SK-N-SH (cell line): ENCODE data around the gene CHID1. TPM values are rescaled to one million over a fixed set of nuclear protein-coding genes. Genes with fewer than 3 reads are reported as not detected.

Source experiments
- CTCF ChIA-PET: fragments of 300-600, 350-600 bp; formaldehyde crosslinking; extraction: SDS; loops from one replicate; lab custom pipeline; 2021; lab: Yijun Ruan, JAX
- POLR2A ChIA-PET: fragments of 350-600 bp; sonication (Branson Sonifier 250); formaldehyde crosslinking; extraction: SDS; loops from one replicate; lab custom pipeline; 2020; ENCODE audit warnings: antibody characterized with exemption, inconsistent platforms; lab: Yijun Ruan, JAX
- DNase-seq: peaks from one replicate; pipeline ENCODE4 v3.0.0; 2012
- H2AFZ ChIP-seq: fragments of 200-600 bp; sonication (generic); 2 replicates; pipeline ENCODE4 v1.8.1; 2016; ENCODE audit warnings: antibody characterized with exemption, mild to moderate bottlenecking, low read depth
- H3F3A ChIP-seq: fragments of 200-600 bp; sonication (generic); replicated peaks from 2 replicates; pipeline ENCODE3; 2016; ENCODE audit warnings: antibody characterized with exemption, mild to moderate bottlenecking; ENCODE audit not compliant: insufficient read depth
- H3K27ac ChIP-seq, 2 experiments: fragments of 200-500 bp in 1 of 2; fragments of 200-600 bp in 1 of 2; sonication (Bioruptor generic) in 1 of 2; sonication (generic), shearing (Covaris generic) in 1 of 2; 2 replicates each; pipeline versions ENCODE4 v1.5.1 to v1.6.1; 2014 to 2016; ENCODE audit warnings: low read depth in 2 of 2, inconsistent platforms in 1 of 2, low read length in 1 of 2, mild to moderate bottlenecking in 1 of 2, mixed read lengths in 1 of 2
- H3K27me3 ChIP-seq: fragments of 200-600 bp; sonication (generic), shearing (Covaris generic); 2 replicates; pipeline ENCODE4 v1.6.1; 2016; ENCODE audit warnings: mixed run types; ENCODE audit not compliant: insufficient read depth
- H3K36me3 ChIP-seq, 2 experiments: fragments of 200-500 bp in 1 of 2; fragments of 200-600 bp in 1 of 2; sonication (Bioruptor generic) in 1 of 2; sonication (generic) in 1 of 2; replicated peaks in 1 of 2; 2 replicates each; pipeline versions ENCODE3 to v1.5.1; 2014 to 2016; ENCODE audit warnings: low read length in 1 of 2, mild to moderate bottlenecking in 1 of 2; ENCODE audit not compliant: insufficient read depth in 2 of 2, control insufficient read depth in 1 of 2
- H3K4me1 ChIP-seq, 2 experiments: fragments of 200-500 bp in 1 of 2; fragments of 200-600 bp in 1 of 2; sonication (Bioruptor generic) in 1 of 2; sonication (generic), shearing (Covaris generic) in 1 of 2; 2 replicates each; pipeline versions ENCODE4 v1.5.1 to v1.6.1; 2014 to 2016; ENCODE audit warnings: low read depth in 1 of 2, low read length in 1 of 2, mixed run types in 1 of 2; ENCODE audit not compliant: insufficient read depth in 2 of 2, control insufficient read depth in 1 of 2
- H3K4me2 ChIP-seq: fragments of 200-600 bp; sonication (generic), shearing (Covaris generic); 2 replicates; pipeline ENCODE4 v1.6.1; 2017; ENCODE audit warnings: mixed run types
- H3K4me3 ChIP-seq, 2 experiments: fragments of 200-500 bp in 1 of 2; fragments of 200-600 bp in 1 of 2; sonication (Bioruptor generic) in 1 of 2; sonication (generic), shearing (Covaris generic) in 1 of 2; 2 replicates each; pipeline versions ENCODE4 v1.5.1 to v1.8.1; 2014 to 2016; ENCODE audit warnings: low read depth in 2 of 2, inconsistent platforms in 1 of 2, low read length in 1 of 2, mild to moderate bottlenecking in 1 of 2, mixed read lengths in 1 of 2, moderate library complexity in 1 of 2
- H3K79me2 ChIP-seq: fragments of 200-600 bp; sonication (generic); 2 replicates; pipeline ENCODE4 v1.8.1; 2017; ENCODE audit warnings: mild to moderate bottlenecking; ENCODE audit not compliant: insufficient read depth
- H3K9ac ChIP-seq: fragments of 200-600 bp; sonication (generic); 2 replicates; pipeline ENCODE4 v1.6.1; 2017; ENCODE audit warnings: mixed run types
- H3K9me2 ChIP-seq: fragments of 200-600 bp; sonication (generic); 2 replicates; pipeline ENCODE4 v1.6.1; 2017; ENCODE audit warnings: mixed run types
- H3K9me3 ChIP-seq: fragments of 200-600 bp; sonication (generic); 2 replicates; pipeline ENCODE4 v1.6.1; 2017; ENCODE audit warnings: mixed run types, mild to moderate bottlenecking, moderate library complexity
- H4K20me1 ChIP-seq: fragments of 200-600 bp; sonication (generic); 2 replicates; pipeline ENCODE4 v1.6.1; 2017; ENCODE audit warnings: mild to moderate bottlenecking, mixed run types; ENCODE audit not compliant: insufficient read depth
- EZH2phosphoT487 ChIP-seq: fragments of 200-600 bp; sonication (generic); IDR thresholded peaks from 2 replicates; pipeline ENCODE4 v1.6.1; 2017; ENCODE audit warnings: low read depth, mixed run types, mild to moderate bottlenecking, antibody characterized with exemption, moderate library complexity, borderline replicate concordance
- FOSL2 ChIP-seq: IDR thresholded peaks from 2 replicates; pipeline ENCODE4 v1.4.0; 2012; ENCODE audit warnings: low read depth, mild to moderate bottlenecking, moderate library complexity, borderline replicate concordance
- FOXJ3 ChIP-seq: sonication (generic); formaldehyde crosslinking; IDR thresholded peaks from 2 replicates; pipeline ENCODE4 v1.5.1; 2020; ENCODE audit warnings: mild to moderate bottlenecking, missing genetic modification reagents
- FOXM1 ChIP-seq: IDR thresholded peaks from 2 replicates; pipeline ENCODE4 v1.4.0; 2012; ENCODE audit warnings: low read depth, mild to moderate bottlenecking
- MEF2A ChIP-seq: IDR thresholded peaks from 2 replicates; pipeline ENCODE4 v1.4.0; 2012; ENCODE audit warnings: low read depth, borderline replicate concordance
- MXI1 ChIP-seq: IDR thresholded peaks from 2 replicates; pipeline ENCODE4 v1.6.1; 2012; ENCODE audit warnings: mild to moderate bottlenecking, low read depth, low read length, improper control_type of control experiment
- RAD21 ChIP-seq: IDR thresholded peaks from 2 replicates; pipeline ENCODE4 v1.6.1; 2012; ENCODE audit warnings: mild to moderate bottlenecking, low read length
- SMC3 ChIP-seq: IDR thresholded peaks from 2 replicates; pipeline ENCODE4 v1.6.1; 2012; ENCODE audit warnings: low read depth, low read length, improper control_type of control experiment
- TCF12 ChIP-seq: IDR thresholded peaks from 2 replicates; pipeline ENCODE4 v1.4.0; 2012
- TEAD4 ChIP-seq: IDR thresholded peaks from 2 replicates; pipeline ENCODE4 v1.4.0; 2012; ENCODE audit warnings: mild to moderate bottlenecking, borderline replicate concordance; ENCODE audit not compliant: insufficient read depth
- WGBS: methylation state at CpG from one replicate; pipeline ENCODE4 v1.1.6; 2017; ENCODE audit warnings: low lambda C conversion rate; 5-methylcytosine and 5-hydroxymethylcytosine counted together
- polyA plus RNA-seq, 3 experiments: library from polyadenylated mRNA; depleted of rRNA; stranded (reverse); fragments of >200 nt; gene quantifications; 2 replicates each; pipeline ENCODE4 v1.2.3, GENCODE V29; 2012
- TF ChIP-seq, protein P1 (sequence below): fragments of 200-600 bp; sonication (generic); IDR thresholded peaks from 2 replicates; pipeline ENCODE4 v1.6.1; 2017; ENCODE audit warnings: antibody characterized with exemption, mild to moderate bottlenecking, moderate library complexity
- TF ChIP-seq, protein P2 (sequence below): fragments of 150-350 bp; IDR thresholded peaks from 2 replicates; pipeline ENCODE4 v1.6.1; 2016; ENCODE audit warnings: mild to moderate bottlenecking, low read depth, low read length

CHID1 gene
- polyA plus RNA-seq, 1 of the 3 experiments (the other 2 are of a cell fraction), result 231 TPM

DNA sequence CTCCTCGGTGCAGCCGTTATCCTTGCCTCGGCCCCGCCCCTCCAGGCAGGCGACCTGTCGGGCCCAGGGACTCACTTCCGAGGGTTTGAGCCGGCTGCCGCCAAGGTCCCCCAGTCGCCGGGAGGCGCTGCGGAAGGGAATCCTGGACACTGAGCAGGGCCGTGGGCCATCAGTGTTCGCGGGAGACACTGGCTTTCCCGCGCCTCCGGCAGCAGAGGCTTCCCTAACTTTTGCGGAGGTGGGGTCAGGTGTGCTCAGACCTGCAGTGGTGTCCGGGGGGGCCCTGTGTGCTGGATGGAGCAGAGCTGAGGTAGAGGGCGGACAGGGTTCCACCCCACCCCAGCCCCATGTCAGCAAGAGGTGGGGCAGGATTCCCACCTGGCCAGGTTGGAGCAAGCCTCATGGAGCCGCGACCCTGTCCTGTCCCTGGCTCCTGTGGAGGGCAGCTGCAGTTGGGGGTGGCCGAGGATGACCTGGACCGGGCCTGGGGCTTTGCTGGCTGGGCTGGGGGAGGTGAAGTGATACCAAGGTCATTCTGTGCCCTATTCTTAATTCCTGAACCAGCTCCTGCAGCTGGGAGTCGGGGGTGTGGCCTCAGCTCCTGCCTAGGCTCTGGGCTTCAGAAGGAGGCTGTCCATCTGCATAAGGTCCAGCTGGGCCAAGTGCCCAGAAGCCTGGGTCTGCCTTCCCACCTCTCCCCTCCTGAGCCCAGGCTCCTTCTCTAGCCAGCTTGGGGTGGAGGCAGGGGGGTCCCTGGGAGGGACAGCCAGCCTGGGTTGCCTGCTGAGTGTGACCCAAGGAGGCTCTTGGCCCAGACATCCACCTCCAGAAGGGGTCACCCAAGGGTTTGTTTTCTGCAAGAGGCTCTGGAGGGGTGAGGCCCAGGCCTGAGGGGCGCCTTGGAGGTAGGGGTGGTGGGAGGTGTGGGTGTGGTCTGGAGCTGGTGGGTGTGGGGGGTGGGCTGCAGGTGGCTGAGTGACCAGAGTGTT is 59.5 kb downstream of the CHID1 start:
- DNase-seq, result peak; percentile 69
- H2AFZ ChIP-seq, result no peak overlapping the region
- H3K4me3 ChIP-seq, result peak overlapping the region; percentile 43 to 51; a peak in 3 of 4 replicates
- CTCF ChIA-PET, result interaction anchor here (0.7 to 2.2 kb wide), 13 partner anchors 9 to 202 kb away, joined by 3 to 24 read pairs (median 4); partner anchors contain the start of gene AP2A2
- H4K20me1 ChIP-seq, result peaks cover 72% of the 10 kb centered on the region
- POLR2A ChIA-PET, result interaction anchor here (0.8 kb wide), 1 partner anchor 9 kb away, joined by 3 read pairs; no protein-coding TSS in a partner anchor
- WGBS, result 68% methylated on average over 13 of the region's 28 CpGs
- no peaks in the 10 kb centered on the region for H3K27me3 ChIP-seq
- H3K9me3 ChIP-seq, result no peaks in the 10 kb centered on the region
- H3K36me3 ChIP-seq, result no peaks in the 10 kb centered on the region
- H3K9me2 ChIP-seq, result no peaks in the 10 kb centered on the region
- peaks cover 6% of the 10 kb centered on the region for H3F3A ChIP-seq
- H3K79me2 ChIP-seq, result peaks cover 44% of the 10 kb centered on the region; the same call in 1 of the 2 replicates
- H3K27ac ChIP-seq, result no peak overlapping the region
- H3K9ac ChIP-seq, result no peak overlapping the region
- peak overlapping the region; percentile 72; the same call in 1 of the 2 replicates for H3K4me2 ChIP-seq
- H3K4me1 ChIP-seq, result peaks cover 19 to 48% of the 10 kb centered on the region in 2 experiments; a peak in 3 of 4 replicates
- TF ChIP-seq MEF2A (no peak), EZH2phosphoT487 (no peak), MXI1 (peak; percentile 7; the same call in 1 of the 2 replicates), SMC3 (peak; percentile 28), FOXJ3 (0 out of 2 replicates have a peak, but pooled peaks have one; percentile 29), RAD21 (peak; percentile 63)
- TF ChIP-seq, protein P1, sequence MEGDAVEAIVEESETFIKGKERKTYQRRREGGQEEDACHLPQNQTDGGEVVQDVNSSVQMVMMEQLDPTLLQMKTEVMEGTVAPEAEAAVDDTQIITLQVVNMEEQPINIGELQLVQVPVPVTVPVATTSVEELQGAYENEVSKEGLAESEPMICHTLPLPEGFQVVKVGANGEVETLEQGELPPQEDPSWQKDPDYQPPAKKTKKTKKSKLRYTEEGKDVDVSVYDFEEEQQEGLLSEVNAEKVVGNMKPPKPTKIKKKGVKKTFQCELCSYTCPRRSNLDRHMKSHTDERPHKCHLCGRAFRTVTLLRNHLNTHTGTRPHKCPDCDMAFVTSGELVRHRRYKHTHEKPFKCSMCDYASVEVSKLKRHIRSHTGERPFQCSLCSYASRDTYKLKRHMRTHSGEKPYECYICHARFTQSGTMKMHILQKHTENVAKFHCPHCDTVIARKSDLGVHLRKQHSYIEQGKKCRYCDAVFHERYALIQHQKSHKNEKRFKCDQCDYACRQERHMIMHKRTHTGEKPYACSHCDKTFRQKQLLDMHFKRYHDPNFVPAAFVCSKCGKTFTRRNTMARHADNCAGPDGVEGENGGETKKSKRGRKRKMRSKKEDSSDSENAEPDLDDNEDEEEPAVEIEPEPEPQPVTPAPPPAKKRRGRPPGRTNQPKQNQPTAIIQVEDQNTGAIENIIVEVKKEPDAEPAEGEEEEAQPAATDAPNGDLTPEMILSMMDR, result peak; percentile 41; the same call in 1 of the 2 replicates
- TF ChIP-seq, all 33 proteins: peak for 5

DNA sequence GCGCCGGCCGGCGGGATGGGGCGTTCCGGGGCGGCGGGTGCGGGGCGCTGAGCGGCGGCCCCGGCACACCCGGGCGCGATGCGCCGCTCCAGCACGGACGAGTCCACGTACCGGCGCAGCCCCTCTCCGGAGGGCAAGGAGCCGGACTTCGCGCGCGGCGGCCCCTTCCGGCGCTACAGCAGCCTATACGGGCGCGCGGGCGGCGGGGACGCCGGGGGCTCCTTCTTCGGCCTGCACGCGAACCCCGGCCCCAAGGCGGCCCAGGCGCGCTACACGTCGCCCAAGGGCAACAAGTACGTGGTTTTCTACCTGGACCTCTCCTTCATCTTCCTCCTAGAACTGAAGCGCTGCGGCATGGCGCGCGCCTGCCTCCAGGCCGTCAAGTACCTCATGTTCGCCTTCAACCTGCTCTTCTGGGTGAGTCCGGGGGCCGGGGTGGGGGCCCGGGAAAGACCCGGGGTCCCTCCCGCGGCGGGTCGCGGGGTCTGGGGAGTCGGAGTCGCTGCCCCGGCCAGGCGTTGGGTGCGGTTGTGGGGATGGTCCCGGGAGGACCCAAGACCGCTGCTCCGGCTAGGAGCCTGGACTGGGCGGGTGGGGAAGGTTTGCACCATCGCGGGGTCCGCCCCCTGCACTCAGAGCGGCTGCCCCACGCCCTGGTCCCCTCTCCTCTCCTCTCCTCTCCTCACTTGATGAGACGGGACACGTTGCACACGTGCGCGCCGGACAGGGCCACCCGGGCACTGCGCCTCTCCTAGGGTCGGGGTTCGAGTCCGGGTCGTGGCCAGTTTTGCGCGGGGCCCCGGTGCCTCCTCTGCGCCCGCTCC is 60.4 kb downstream of the CHID1 start:
- peaks cover 63% of the 10 kb centered on the region for H4K20me1 ChIP-seq

More for the DNA sequence above, 60.4 kb downstream of the CHID1 start:
- Histone ChIP-seq H3K27ac (no peak overlapping the region; a peak in 1 of 4 replicates), H3K79me2 (peaks cover 53% of the 10 kb centered on the region), H3K9me2 (no peaks in the 10 kb centered on the region), H3K9ac (no peak overlapping the region), H3K9me3 (no peaks in the 10 kb centered on the region), H3K4me3 (peak overlapping the region; percentile 44 to 51), H3K4me2 (peak overlapping the region; percentile 72; the same call in 1 of the 2 replicates), H3F3A (peaks cover 15% of the 10 kb centered on the region), H3K36me3 (no peaks in the 10 kb centered on the region), H3K27me3 (no peaks in the 10 kb centered on the region), H2AFZ (no peak overlapping the region), H3K4me1 (peaks cover 28 to 43% of the 10 kb centered on the region in 2 experiments; a peak in 3 of 4 replicates)
- TF ChIP-seq MXI1 (peak; percentile 33; the same call in 1 of the 2 replicates), TCF12 (no peak), FOSL2 (no peak), FOXM1 (no peak), TEAD4 (no peak)
- TF ChIP-seq, protein P2, sequence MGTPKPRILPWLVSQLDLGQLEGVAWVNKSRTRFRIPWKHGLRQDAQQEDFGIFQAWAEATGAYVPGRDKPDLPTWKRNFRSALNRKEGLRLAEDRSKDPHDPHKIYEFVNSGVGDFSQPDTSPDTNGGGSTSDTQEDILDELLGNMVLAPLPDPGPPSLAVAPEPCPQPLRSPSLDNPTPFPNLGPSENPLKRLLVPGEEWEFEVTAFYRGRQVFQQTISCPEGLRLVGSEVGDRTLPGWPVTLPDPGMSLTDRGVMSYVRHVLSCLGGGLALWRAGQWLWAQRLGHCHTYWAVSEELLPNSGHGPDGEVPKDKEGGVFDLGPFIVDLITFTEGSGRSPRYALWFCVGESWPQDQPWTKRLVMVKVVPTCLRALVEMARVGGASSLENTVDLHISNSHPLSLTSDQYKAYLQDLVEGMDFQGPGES, result no peak
- ChIA-PET CTCF (interaction anchor here (1.0 to 3.1 kb wide), 7 partner anchors 10 to 203 kb away, joined by 3 to 24 read pairs (median 8); no protein-coding TSS in a partner anchor), POLR2A (no interaction called here)
- 54% methylated on average over 44 of the region's 97 CpGs for WGBS
- DNase-seq, result peak; percentile 87
